ENCODE results near the gene EPB41L4A.
"Not testable (repeated sequence)": the region's sequence is repeated elsewhere in the genome, so short reads cannot be mapped to it uniquely, and the experiment has no call there.

EPB41L4A gene

DNA sequence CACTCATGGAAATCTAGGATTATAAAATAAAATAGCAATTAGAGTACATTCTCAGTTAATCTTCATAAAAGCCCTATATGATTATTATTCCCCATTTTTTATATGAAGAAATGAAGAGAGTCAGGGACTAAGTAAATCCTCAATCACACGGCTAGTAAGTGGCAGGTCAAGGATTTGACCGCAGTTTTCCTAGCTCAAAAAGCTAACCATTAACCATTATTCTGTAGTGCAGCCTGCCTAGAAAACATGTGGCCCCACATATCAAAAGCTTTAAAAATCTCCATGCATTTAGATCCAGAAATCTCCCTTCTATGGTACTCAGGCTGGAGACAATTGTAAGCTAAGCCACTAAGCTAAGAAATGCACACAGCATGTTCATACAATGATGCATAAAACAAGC lies 21.4 kb downstream of the EPB41L4A start:
- DNase-seq, result no peak

DNA sequence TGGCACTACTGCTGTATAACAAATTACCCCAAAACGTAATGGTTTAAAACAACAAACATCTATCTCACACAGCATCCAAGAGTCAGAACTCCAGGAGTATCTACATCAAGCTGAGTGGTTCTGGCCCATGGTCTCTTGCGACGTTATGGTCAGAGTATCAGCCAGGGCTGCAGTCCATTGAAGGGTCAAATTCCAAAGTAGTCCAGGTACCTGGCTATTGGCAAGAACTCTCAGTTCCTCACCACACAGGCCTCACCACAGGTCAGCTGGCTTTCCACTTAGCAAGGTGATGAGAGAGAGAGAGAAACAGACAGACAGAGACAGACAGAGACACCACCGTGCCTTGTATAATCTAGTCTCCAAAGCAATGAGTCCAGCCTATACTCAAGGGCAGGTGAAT lies 22.6 kb downstream of the EPB41L4A start:
- DNase-seq, result no peak

DNA sequence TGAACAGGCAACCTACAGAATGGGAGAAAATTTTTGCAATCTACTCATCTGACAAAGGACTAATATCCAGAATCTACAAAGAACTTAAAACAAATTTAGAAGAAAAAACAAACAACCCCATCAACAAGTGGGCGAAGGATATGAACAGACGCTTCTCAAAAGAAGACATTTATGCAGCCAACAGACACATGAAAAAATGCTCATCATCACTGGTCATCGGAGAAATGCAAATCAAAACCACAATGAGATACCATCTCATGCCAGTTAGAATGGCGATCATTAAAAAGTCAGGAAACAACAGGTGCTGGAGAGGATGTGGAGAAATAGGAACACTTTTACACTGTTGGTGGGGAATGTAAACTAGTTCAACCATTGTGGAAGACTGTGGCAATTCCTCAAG lies 23.8 kb downstream of the EPB41L4A start:
- not testable (repeated sequence) for DNase-seq

GRCh38 chr5:112390327-112390726 lies 28.8 kb downstream of the EPB41L4A start:
- no peak for DNase-seq

DNA sequence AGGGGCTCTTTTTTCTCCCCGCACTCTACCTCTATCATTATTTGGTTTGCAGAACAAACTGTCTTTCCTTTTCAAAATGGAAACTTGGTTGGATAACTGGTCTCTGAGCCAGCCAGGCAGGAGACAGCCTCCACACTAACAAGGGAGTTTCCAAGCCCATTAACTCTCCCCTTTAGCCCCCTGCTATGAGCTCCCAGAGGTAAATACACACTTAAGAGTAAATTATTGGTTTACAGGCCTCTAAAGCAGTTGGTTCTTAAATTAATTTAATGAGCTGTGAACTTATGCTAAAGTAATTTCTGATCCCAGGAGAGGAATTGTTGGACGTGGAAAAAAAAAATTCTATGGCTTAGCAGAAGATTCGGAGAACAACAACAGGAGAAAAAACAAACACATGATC lies 30.3 kb downstream of the EPB41L4A start:
- no peak for DNase-seq

DNA sequence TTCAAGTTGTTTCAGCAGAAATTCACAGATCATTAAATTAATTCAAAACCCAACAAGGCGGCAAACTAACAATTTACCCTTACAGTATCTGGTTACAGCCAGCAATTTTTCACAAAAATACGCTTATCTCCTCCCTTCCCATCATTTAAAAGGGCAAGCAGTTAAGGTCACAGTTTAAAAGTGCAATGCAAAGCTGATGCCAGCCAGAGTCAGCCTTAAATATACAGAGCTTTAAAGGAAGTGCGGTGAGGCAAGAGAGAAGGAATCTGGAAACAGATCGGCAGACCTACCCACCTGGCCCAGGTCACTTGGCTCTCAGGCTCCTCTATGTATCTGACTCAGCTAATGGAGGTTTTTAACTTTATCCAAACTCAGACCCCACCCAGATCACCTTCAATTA lies 31.0 kb downstream of the EPB41L4A start:
- no peak for DNase-seq

DNA sequence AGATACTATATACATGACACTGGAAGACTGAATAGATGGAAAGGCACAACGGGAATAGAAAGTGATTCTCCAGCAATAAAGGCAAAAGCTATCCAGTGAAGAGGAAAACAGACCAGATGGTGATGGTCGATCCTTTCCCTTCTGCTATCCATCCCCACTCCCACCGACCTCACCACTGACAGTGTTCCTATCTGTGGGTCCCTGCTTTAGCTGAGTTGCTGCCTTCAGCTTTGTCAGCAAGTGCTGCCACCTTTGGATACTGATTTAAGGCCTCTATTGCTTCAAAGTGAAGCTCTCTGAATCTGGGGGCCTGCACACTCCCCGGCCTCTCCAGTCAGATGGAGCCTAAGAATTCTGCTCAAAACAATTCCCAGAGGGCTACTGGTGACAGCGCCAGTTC lies 32.3 kb downstream of the EPB41L4A start:
- no peak for DNase-seq

GRCh38 chr5:112385969-112386368 lies 33.1 kb downstream of the EPB41L4A start:
- DNase-seq, result no peak

DNA sequence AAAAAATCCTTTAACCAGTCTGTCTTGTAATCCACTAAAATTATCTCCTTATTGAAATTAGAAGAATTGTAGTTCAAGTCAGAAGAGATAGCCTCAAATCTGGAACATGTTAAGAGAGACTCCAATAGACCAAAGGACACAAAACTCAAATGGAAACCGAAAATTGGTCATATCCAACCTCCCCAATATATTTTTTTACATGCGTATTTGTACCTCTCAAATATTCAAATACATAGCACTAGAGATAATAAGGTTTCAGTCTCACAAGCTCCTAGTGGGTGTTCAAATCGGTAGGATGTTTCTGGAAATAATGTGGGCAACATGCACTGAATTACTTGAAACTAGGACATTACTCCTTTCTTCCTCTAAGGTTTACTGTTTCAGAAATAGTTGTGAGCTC lies 33.5 kb downstream of the EPB41L4A start:
- no peak for DNase-seq

DNA sequence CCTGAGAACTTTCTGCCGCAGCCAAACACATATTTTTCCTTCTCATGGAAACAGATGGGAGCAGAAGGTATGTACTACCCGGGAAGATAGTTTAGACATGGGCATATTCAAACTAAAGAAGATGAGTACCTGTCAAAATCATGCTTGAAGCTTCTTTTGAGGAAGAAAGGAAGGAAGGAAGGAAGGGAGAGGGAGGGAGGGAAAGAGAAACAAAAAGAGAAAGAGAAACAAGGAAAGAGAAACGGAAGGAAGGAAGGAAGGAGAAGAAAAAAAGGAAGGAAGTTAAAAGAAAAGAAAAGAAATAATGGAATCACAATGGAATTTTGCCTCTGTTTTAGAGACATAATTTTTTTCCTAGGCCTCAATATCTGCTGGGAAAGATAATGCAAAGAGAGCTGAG lies 34.6 kb downstream of the EPB41L4A start:
- DNase-seq, result no peak

DNA sequence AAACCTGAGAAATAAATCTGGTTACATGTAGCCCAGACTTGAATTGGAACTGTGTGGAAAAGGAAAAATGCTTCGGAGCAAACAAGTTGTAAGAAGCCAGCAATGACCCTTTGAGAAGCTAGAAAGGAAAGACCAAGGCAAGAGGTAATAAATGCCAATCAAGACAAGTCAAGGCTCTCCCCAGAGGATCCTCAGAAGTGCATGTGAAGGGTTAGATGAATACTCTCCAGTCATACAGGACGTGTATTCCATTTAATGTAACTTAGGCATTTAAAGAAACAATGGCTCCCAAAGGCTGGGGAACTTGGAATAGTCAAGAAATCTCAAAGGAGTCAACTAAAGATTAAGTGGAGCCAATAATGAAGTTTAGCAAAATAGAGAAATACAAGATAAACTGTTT lies 36.2 kb downstream of the EPB41L4A start:
- DNase-seq, result no peak

GRCh38 chr5:112381521-112381920 lies 37.6 kb downstream of the EPB41L4A start:
- no peak for DNase-seq

- no peak for DNase-seq
Measured at GRCh38 chr5:112379542-112380325, 39.3 kb downstream of the EPB41L4A start.

GRCh38 chr5:112374818-112375217 lies 44.3 kb downstream of the EPB41L4A start:
- no peak for DNase-seq

GRCh38 chr5:112374356-112374755 lies 44.7 kb downstream of the EPB41L4A start:
- DNase-seq, result no peak

DNA sequence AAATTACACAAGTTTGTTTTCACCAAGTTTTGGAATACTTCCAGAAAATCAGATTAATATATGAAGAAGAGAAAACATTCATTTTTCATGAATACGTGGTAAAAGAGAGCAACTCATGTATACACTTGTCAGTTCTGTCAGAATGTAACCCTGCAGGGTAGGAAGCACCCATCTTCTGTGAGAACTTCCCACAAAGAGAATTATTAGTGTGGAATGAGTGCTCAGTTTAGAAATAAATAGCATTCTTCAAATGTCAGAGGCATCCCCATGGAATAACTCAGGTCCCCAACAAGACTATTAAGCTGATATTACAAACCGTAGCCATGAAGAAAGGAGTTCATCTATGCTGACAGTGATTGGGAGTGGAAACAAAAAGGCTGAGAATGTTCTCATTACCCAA lies 45.2 kb downstream of the EPB41L4A start:
- DNase-seq, result no peak

DNA sequence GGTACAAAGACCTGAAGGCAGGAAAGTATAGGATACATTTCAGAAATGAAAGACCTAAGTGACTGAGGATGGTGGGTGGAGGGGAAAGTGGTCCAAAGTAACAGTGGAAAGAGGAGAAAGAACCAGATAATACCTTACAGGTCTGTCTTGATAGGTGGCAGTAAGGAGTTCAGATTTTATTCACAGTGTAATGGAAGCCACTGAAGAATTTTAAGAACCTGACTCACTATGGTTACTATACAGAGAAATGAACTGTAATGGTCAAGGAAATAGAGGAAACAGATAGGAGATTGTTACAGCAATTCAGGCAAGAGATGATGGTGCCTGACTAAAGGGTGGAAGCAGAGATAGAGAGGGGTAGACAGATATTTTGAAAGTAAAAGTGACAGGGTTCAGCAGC lies 46.5 kb downstream of the EPB41L4A start:
- DNase-seq, result no peak

- no peak for DNase-seq
Measured at GRCh38 chr5:112371067-112371466, 48.0 kb downstream of the EPB41L4A start.

GRCh38 chr5:112367400-112367799 lies 51.7 kb downstream of the EPB41L4A start:
- DNase-seq, result no peak

DNA sequence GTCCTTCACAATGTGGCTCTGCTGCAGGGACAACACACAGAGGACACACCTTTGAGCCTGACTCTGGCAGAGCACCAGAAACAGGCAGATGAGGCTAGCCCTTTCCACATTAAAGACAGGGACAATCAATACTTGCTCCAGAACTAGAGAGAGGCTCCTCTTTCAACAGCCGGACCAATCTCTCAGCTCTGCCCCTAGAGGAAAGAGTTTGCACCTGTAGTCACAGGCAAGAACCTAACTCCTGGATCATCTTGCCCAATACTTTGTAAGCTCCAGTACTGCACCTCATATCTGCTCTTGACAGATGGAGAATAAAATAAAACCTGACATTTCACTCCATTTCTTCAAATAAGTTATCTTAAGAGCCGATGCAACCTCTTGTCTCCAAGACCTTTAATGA lies 52.1 kb downstream of the EPB41L4A start:
- no peak for DNase-seq

DNA sequence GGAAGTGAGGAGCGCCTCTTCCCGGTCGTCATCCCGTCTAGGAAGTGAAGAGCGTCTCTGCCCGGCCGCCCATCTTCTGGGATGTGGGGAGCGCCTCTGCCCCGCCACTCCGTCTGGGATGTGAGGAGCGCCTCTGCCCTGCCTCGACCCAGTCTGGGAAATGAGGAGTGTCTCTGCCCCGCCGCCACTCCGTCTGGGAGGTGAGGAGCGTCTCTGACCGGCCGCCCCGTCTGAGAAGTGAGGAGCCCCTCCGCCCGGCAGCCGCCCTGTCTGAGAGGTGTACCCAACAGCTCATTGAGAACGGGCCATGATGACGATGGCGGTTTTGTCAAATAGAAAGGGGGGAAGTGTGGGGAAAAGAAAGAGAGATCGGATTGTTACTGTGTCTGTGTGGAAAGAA lies 58.3 kb downstream of the EPB41L4A start:
- not testable (repeated sequence) for DNase-seq

GRCh38 chr5:112356178-112356956 lies 62.7 kb downstream of the EPB41L4A start:
- DNase-seq, result no peak

GRCh38 chr5:112355058-112355685 lies 63.9 kb downstream of the EPB41L4A start:
- DNase-seq, result no peak

- no peak for DNase-seq
Measured at GRCh38 chr5:112353678-112354077, 65.4 kb downstream of the EPB41L4A start.

Measured in stimulated activated CD4-positive, alpha-beta T cell treated with anti-CD3 and anti-CD28 coated beads, Interleukin-4, amount 100 ng/mL, for 1 hour (primary cell).